ENCODE data around the gene SLC39A12.
"Not testable (repeated sequence)": the region's sequence is repeated elsewhere in the genome, so short reads cannot be mapped to it uniquely, and the experiment has no call there.

Gene SLC39A12

DNA sequence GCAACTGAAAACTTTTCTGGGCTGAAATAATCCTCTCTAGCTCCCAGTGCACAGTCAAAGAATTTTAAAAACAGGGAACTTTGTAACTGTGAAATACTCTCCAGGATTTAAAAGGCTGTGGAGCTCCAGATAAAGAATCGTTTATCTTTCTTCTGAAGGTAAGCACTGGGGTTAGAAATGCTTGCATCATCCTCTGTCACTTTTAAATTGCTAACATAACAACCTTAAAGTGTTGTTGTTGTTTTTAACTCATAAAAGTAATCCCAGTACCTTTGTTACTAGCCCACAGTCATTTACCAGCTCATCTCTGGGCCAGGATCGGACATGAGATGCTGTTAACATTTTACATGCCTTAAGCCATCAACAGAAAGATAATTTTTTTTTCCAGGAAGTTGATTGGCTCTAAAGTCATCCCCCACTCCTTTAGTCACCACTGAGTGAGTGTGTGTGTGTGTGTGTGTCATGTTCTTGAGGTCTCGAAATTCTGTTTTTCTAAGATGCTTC is at the start of gene SLC39A12:
SLC39A12 (plus strand) TSS at position 51 of the 504 bp plus-strand sequence. CDS start 1,359 bp downstream, outside the sequence.
- peak; percentile 30 to 32 for DNase-seq (ENCODE audit: low read depth in 2 of 2)

GRCh38 chr10:17904564-17904963 is 47.2 kb upstream of the SLC39A12 start:
- no peak for DNase-seq (ENCODE audit: low read depth in 2 of 2)

DNA sequence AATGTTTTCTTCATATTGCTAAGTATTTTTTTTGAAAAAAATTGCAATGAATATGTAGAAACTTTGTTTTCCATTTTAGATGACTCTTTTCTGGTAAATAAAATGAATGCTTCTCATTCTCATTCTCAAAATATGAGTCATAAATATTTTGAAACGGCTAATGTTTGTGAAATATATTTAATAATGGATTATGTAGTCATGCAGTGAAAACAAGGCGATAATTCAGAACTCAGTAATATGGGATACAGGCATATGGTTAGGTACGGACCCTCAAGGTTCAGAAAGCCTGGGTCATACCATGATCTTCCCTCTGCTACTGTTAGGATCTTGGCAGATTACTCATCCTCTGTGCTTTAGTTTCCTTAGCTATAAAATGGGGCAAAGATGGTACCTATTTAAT is 46.2 kb upstream of the SLC39A12 start:
- DNase-seq (ENCODE audit: low read depth in 2 of 2) = no peak

- no peak for DNase-seq (ENCODE audit: low read depth in 2 of 2)
These were observed 45.7 kb upstream of the SLC39A12 start for GRCh38 chr10:17906002-17906401.

DNA sequence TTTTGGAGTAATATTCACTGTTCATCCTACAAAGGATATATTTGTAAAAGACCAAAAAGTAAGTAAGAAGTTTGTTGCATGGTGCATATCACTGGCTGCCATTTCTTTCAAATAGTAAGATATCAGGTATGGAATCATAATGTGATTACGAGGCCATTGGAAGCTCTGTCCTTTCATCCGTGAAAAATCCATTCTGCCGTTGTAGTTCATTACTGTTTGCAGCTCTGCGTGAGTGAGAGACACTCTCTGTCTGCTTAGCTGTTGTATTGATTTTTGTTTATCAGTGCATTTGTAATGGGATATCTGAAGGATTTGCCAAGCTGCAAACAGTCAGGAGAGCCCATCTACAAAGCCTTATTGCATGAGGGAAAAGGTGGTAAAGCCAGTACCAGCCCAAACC is 44.1 kb upstream of the SLC39A12 start:
- no peak for DNase-seq (ENCODE audit: low read depth in 2 of 2)

DNA sequence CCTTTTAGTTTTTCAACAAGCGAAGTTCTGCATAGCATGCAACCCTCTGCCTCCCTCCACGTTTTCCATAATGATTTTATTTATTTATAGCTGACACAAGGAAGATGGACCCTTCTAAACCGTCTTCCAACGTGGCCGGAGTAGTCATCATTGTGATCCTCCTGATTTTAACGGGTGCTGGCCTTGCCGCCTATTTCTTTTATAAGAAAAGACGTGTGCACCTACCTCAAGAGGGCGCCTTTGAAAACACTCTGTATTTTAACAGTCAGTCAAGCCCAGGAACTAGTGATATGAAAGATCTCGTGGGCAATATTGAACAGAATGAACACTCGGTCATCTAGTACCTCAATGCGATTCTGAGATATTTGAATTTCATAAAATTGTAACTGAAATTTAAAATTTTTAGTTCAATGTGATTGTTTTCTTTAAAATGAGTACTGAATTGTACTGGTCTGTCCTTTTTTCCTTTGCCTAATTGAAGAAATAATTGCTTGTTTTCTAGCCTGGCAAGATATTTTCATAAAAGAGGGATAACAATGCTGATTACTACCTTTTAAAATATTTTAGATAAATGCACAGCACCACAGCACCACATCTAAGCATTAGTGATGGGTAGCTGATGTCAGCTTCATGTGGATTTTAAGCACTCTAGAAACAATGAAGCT is 41.5 kb upstream of the SLC39A12 start:
- peak; percentile 10 to 12 for DNase-seq (ENCODE audit: low read depth in 2 of 2)

DNA sequence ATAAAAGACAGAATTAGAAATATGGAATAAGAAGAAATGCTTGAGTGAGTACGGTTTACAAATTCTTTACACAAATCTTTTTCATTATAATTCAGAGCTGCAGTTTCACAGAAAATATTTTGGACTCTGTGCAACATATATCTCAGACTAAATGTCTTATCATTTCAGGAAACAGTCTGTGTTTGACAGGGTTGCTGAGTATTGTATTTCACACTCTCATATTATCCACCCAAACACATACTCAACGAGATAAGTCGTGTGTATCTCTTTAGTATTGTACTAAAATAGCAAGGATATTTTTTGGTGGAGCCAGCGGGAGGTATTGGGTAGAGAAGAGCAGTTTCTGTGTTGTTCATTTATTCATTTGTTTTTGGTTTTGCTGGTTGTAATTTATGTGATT is 39.0 kb upstream of the SLC39A12 start:
- DNase-seq (ENCODE audit: low read depth in 2 of 2) = no peak

DNA sequence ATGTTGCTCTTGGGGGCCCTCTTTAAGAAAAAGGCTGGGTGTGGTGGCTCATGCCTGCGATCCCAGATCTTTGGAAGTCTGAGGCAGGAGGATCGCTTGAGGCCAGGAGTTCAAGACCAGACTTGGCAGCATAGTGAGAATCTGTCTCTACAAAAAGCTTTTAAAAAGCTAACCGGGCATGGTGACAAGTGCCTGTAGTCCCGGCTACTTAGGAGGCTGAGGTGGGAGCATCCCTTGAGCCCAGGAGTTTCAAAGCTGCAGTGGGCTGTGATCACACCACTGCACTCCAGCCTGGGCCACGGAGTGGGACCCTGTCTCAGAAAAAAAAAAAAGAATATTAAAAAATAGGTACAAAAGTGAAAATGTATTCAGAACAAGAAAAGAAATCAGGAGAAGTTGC is 38.1 kb upstream of the SLC39A12 start:
- DNase-seq (ENCODE audit: low read depth in 2 of 2) = no peak

GRCh38 chr10:17914169-17915045 is 37.3 kb upstream of the SLC39A12 start:
- no peak for DNase-seq (ENCODE audit: low read depth in 2 of 2)

DNA sequence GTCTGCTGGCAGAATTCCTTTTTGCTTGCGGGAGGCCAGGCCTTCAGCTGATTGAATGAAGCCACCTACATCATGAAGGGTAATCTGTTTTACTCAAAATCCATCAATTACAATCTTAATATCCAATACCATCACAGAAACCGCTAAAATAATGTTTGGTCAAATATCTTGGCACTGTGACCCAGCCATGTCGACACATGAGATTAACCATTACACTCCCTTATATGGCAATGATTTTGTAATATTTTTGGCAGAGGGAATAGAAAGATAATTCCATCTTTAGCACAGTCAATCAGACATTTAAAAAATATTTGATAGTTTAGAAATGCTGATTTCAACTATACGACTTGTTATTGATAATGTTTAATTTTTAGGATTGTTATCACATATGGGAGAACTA is 36.5 kb upstream of the SLC39A12 start:
- no peak for DNase-seq (ENCODE audit: low read depth in 2 of 2)

- DNase-seq (ENCODE audit: low read depth in 2 of 2) = no peak
These were observed 33.4 kb upstream of the SLC39A12 start for GRCh38 chr10:17918187-17918903.

DNA sequence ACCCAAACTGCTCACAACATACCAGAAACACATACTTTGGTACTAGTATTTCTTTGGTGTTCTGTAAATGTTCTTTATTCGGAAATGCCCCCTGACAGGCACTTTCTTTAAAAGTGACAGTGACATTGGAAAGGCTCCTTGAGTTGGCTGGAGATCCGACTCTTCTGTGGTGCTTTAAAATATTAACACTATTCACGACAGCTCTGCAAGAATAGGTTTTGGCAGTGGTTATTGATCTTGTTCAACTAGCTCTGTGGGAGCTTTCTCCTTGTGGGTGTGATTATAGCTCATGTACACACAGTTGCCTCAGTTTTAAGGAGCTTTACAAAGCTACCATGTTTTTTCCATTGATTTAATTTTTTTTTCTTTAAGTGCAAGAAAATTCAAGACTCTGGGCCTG is 30.3 kb upstream of the SLC39A12 start:
- no peak for DNase-seq (ENCODE audit: low read depth in 2 of 2)

DNA sequence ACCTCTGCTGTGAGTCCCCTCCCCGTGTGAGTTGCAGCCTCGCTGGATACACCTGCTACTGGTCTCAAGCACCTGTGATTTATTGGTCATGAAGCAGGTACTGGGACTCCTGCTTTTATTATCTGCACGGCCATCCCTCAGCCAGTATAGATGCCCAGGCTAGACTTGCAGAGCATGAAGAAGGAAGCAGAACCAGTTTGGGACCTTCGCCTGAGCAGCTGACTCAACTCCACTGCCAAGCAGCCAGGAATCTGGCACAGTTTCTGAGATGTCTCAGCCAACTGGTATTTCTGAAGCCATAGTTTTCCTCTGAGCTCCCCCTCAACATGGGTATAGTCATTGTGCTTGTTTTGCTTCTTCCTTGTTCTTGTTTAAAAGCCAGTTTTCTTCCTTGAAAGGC is 28.0 kb upstream of the SLC39A12 start:
- DNase-seq (ENCODE audit: low read depth in 2 of 2) = peak; percentile 28 to 36

DNA sequence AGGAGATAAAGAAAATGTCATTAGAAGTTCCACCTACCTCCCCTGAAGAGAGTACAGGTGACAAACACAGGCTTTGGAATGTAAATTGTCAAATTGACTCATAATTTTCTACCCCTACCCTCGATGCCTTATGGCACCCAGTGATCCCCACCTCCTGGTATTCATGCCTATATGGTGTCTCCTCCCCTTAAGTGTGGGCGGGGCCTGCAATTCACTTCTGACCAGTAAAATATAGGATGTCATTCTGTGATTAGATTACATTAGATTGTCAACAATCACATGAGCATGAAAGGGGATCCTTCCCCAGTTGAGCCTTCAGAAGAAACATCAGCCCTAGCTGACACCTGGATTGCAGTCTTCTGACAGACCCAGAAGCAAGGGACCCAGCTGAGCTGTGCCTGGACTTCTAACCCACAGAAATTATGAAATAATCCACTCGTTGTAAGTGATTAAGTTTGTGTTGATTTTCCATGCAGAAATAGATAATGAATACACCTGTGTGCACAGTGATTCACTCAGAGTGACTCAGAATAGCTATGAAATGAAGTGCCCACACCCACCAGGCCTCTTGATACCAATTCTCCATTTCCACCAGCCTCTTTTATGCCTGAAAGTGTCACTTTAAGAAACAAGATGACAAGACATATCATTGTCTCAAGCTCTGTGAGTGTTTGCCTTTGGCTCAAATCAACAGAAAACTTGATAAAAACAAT is 8.5 kb upstream of the SLC39A12 start:
- DNase-seq (ENCODE audit: low read depth in 2 of 2) = no peak

DNA sequence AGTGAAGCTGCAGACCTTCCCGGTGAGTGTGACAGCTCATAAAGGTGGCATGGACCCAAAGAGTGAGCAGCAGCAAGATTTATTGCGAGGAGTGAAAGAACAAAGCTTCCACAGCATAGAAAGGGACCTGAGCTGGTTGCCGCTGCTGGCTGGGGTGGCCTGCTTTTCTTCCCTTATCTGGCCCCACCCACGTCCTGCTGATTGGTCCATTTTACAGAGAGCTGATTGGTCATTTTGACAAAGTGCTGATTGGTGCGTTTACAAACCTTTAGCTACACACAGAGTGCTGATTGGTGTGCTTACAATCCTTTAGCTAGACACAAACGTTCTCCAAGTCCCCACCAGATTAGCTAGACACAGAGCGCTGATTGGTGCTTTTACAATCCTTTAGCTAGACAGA is 1.4 kb upstream of the SLC39A12 start:
- DNase-seq (ENCODE audit: low read depth in 2 of 2) = not testable (repeated sequence)

DNA sequence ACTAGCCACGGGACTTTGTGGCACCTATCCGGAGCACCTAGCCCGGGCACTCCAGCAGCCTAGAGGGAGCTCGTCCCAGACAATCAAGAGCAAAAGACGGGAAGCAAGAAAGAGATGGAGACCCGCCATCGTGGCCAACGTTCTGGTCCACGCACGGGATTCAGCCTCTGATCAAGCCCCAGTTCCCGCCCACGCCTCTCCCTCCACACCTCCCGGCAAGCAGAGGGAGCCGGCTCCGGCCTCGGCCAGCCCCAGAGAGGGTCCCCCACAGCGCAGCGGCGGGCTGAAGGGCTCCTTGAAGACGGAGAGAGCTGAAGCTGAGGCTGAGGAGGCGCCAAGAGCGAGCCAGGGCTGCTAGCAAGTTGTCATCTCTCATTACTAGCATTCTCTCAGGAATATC is 992 bp upstream of the SLC39A12 start:
- no peak for DNase-seq (ENCODE audit: low read depth in 2 of 2)

- DNase-seq (ENCODE audit: low read depth in 2 of 2) = not testable (repeated sequence)
These were observed 2.7 kb downstream of the SLC39A12 start for GRCh38 chr10:17954372-17954771.

- no peak for DNase-seq (ENCODE audit: low read depth in 2 of 2)
These were observed 3.1 kb downstream of the SLC39A12 start for GRCh38 chr10:17954861-17955260.

GRCh38 chr10:17958049-17958448 is 6.3 kb downstream of the SLC39A12 start:
- no peak for DNase-seq (ENCODE audit: low read depth in 2 of 2)

- DNase-seq (ENCODE audit: low read depth in 2 of 2) = no peak
These were observed 8.2 kb downstream of the SLC39A12 start for GRCh38 chr10:17959870-17960269.

DNA sequence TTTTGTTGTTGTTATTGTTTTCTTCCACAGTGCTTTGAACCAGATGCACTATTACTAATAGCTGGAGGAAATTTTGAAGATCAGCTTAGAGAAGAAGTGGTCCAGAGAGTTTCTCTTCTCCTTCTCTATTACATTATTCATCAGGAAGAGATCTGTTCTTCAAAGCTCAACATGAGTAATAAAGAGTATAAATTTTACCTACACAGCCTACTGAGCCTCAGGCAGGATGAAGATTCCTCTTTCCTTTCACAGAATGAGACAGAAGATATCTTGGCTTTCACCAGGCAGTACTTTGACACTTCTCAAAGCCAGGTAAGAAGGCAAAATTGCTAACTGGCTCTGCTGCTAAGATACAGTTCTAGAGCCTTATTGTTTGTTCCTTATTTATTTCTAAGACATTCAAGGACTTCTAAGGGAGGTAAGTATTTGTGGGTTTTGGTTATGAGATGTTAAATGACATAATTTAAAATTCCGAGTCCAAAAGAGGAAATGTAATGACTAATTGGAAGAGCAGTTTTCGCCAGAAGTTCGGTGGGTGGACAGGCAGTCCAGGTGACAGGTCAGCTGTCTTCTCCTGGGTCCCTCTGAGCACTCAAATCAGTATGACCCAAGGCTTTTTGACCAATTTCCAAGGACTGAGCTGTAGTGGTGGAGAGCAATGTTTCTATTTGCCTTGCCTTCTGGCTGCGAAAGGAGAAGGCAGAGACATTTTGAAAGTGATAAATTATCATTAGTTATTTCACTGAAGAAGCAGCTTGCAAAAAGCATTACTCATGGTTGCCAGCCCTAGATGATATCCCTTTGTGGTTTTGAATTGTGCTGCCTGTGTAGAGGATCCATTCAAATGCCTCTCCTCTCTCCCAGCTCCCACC is 10.1 kb downstream of the SLC39A12 start:
- no peak for DNase-seq (ENCODE audit: low read depth in 2 of 2)
